PFSK-1 (cell line): ENCODE data around the gene BCR.

ENCODE experiments used
- POLR2AphosphoS5 ChIP-seq: IDR thresholded peaks from 2 replicates; pipeline ENCODE4 v1.6.1; 2012; ENCODE audit warnings: low read depth, mild to moderate bottlenecking, control low read depth, low read length, moderate library complexity
- SIN3A ChIP-seq: IDR thresholded peaks from 2 replicates; pipeline ENCODE4 v1.6.1; 2012; ENCODE audit warnings: mild to moderate bottlenecking, low read length, moderate library complexity, borderline replicate concordance; ENCODE audit not compliant: insufficient read depth
- TAF1 ChIP-seq: IDR thresholded peaks from 2 replicates; pipeline ENCODE4 v1.6.1; 2012; ENCODE audit warnings: low read length, control low read depth, borderline replicate concordance; ENCODE audit not compliant: insufficient read depth

GRCh38 chr22:23145878-23146470 is 34.3 kb upstream of the BCR start:
- no peak for TF ChIP-seq POLR2AphosphoS5
- TF ChIP-seq SIN3A = no peak
- no peak for TF ChIP-seq TAF1
